Limb (tissue), 2 donors: ENCODE data around the gene ARHGAP24.
A peak's percentile ranks its signal among the peaks of the same experiment; 100 is the strongest.

Experiments
- DNase-seq, 2 donors: peaks; one replicate each; pipeline ENCODE4 v3.0.0-alpha.2; 2016; ENCODE audit errors: extremely low spot score in 2 of 2

The ARHGAP24 gene

DNA sequence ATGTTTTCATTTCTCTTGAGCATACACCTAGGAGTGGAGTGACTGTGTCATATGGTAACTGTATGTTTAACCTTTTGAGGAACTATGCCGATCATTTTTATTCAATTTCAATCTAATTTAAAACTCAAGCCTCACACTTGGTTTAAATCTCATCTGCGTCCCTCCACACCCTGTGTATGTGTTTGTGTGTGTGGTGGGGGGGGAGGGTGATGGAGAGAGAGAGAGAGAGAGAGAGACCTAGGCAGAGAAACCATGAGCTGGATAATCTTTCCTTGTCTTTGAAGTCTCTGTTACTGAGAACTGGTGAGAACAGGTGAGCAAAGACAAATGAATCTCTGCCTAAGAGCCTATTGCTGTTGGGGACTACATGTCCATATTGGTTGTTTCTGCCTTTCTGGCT, 105.0 kb downstream of the ARHGAP24 start:
- DNase-seq, result no peak

- DNase-seq, result no peak
Measured at GRCh38 chr4:85580489-85580888, 105.5 kb downstream of the ARHGAP24 start.

DNA sequence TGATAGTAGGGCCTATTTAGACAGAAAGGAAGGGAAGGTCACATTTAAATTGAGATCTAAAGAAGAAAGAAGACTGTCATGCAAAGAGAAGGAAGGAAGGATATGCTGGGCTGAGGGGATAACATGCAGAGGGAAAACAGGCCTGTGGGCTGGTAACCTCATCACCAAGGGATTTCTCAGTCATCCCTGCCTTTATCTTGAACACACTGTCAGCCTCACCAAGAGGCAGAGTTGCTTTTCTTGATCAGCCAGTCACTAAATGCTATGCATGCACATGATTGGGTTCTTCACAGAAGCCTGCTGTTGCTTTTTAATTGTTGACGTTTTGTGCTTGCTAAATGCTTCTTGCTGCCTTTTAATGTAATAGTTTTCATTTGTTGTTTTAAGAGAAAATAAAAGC, 113.0 kb downstream of the ARHGAP24 start:
- no peak for DNase-seq

- DNase-seq, result no peak
Measured at GRCh38 chr4:85591406-85592098, 116.6 kb downstream of the ARHGAP24 start.

DNA sequence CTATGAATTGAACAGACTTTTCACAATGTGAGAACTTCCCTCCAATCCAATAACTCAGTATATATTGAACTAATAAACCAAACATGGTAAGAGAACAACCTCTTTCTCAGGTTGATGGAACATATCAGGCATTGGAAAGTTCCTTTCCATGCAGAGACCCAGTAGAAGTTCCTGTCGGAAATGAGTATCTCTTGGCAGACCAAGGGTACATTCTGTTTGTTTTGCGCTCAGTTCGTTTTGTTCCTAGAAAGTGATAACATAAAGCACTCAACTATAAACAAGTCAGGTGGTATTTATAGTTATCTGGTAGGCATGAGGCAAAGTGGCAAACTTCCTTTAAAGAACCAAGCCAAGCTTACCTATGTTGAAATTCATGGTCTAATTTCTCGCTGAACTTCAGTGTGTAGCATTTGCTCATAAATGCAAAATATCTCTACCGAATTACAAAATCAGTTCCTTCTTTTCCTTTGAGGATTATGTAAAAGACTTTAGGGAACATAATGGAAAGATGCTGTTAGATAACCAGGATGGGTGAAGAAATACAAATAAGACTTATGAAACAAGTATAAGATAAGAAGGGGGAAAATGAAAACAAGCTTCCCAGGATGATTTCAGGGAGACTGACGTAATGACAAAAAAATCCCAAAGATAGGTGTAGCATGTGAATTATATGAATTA, 120.3 kb downstream of the ARHGAP24 start:
- no peak for DNase-seq

GRCh38 chr4:85595796-85596559, 121.0 kb downstream of the ARHGAP24 start:
- DNase-seq, result no peak

GRCh38 chr4:85598936-85599335, 124.0 kb downstream of the ARHGAP24 start:
- DNase-seq, result no peak

GRCh38 chr4:85600501-85600900, 125.6 kb downstream of the ARHGAP24 start:
- no peak for DNase-seq

DNA sequence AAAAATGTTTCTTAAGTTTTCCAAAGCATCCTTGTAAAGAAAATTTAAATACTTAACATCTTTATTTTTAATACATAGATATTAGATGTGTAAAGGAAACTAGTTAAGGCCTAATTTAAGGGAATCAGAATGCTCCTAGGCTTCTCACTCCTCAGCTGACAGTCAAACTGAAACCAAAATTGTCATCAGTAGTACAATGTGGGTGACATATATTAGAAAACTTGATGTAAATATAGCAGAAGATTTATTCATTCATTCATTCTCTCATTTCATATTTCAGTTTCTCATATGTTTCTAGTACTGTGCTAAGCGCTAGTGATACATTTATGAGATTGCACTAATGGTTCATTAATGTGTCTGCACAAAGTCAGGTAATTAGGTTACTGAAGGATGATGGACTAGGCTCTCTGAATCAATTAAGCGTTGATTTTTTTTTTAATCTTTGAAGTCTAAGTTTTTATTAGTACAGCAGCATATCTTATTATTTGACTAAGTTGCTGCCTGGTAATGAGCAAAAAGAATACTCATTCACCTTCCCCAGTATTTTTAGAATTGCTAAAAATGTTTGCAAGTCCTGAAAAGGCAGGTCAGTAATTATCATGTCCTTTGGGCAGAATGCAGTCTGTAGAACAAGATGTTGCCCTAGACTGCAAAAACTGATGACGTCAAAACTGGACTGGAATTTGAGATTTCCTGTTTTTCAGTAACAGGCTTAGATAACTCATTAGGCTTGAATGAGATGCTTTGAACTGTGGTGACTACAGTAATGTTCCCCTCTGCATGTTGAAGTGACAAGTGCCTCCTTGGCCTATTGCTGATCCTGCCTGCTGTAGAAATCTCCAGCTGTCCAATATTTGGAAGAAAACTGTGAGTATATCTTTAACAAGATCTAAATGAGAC, 128.7 kb downstream of the ARHGAP24 start:
- no peak for DNase-seq

- DNase-seq, result no peak
Measured at GRCh38 chr4:85606505-85606904, 131.6 kb downstream of the ARHGAP24 start.

- DNase-seq, result peak in 1 of 2 donors; percentile 39
Measured at GRCh38 chr4:85607624-85608023, 132.7 kb downstream of the ARHGAP24 start.

- DNase-seq, result no peak
Measured at GRCh38 chr4:85610450-85610849, 135.5 kb downstream of the ARHGAP24 start.

GRCh38 chr4:85611661-85612060, 136.7 kb downstream of the ARHGAP24 start:
- DNase-seq, result no peak

DNA sequence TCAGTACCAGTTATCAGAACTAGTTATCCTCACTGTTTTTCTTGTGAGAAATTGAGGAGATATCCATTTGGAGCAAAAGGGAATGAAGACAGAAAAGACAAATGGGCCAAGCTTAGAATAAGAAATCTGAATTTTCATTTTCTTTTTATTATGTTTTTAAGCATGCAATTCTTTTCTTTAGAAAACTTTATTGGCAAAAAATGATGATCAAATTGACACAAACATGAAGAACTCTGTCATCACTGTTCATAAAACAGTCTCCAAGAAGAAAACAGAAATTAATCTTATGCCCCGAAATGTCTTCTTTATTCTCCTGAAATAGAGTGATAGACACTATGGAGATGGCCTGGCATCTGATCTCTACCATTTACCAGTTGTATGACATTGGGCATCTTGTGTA, 139.0 kb downstream of the ARHGAP24 start:
- DNase-seq, result no peak

GRCh38 chr4:85615952-85616351, 141.0 kb downstream of the ARHGAP24 start:
- no peak for DNase-seq

DNA sequence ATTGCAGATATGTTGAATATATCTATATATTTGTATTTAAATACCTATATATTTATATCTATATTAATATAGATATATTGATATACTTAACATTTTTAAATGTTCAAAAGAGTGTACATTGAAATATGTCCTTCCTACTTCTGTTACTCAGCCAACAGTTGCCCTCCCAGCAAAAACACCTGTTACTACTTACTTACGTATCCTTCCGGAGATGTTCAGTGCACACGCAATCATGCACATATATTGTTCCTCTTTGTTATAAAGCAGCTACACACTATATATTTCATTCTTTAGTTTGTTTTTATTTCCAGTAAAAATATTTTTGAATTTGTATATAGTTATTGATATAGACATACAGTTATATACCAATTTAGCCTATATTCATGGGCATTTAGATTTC, 142.3 kb downstream of the ARHGAP24 start:
- DNase-seq, result no peak

DNA sequence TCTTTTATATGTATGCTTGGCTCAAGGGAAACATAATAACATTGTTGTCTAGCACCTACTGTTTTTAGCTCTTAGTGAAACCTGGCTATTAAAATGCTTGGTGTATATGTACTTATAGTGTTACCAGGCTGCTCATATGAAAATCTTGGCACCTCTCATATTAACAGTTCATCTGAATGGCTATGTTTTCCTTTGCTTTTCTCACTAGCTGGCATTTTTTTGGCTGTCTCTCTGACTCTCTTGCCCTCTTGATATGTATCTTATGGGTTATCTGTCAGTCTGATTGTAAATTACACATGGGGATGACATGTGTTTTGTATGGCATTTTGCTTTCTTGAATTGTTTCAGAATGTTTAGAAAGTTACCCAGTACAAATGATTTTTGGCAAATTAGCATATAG, 158.0 kb downstream of the ARHGAP24 start:
- no peak for DNase-seq

DNA sequence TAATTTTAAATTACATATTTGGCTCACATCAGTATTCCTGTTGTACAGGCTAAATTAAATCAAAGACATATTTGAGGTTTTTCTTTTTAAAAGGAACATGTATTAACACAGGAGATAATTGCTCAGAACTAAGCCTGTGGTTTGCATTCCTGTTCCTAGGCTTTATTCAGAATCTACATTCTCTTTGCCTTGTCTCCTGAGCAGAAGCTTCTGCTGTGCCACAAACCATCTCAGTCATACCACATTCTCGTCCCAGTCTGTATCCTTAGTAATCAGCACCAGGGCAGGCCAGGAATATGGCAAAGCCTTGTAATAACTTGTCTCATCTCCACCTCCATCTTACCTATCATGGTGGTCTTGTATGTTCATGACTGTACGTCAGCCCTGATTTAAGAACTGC, 162.8 kb downstream of the ARHGAP24 start:
- DNase-seq, result no peak

GRCh38 chr4:85639946-85640345, 165.0 kb downstream of the ARHGAP24 start:
- DNase-seq, result no peak

DNA sequence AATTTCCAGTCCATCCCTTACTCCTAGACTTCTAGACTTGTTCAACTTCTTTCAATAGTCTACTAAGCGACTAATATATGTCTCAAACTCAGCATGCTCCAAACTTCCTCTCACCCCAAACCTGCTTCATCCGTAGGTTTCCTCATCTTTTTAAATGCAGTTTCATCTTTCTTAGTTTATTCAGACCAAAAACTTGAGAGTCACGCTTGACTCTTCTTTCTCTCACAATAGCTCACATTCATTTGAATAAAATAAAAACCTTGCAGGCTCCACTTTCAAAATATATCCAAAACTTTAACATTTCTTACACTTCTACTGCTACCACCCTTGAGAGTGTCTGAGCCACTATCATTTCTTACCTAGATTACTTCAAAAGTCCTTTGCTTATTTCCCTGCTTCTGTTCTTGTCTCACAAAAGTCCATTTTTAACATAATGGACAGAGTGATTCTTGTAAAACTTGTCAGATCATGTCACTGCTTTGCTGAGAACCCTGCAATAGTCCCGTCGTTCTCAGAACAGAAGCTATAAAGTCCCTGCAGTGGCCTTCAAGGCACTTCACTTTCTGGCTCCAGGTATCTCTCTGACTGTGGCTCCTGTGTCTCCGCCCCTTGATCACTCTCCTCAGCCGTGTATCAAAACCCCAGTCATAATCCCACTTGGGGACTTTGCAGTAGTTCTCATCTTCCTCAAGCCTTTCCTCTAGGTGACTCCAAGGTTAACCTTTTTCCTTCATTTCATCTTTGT, 167.6 kb downstream of the ARHGAP24 start:
- DNase-seq, result no peak

- no peak for DNase-seq
Measured at GRCh38 chr4:85644061-85644460, 169.1 kb downstream of the ARHGAP24 start.
